Inferior parietal cortex (tissue), 1 donor: Measurements from ENCODE around the gene TUBB2B.
"Not testable (repeated sequence)": the region's sequence is repeated elsewhere in the genome, so short reads cannot be mapped to it uniquely, and the experiment has no call there.

Experiments
- DNase-seq: peaks from one replicate; pipeline ENCODE4 v3.0.0-alpha.2; 2016; ENCODE audit errors: extremely low spot score

TUBB2B gene

GRCh38 chr6:3258201-3258600 lies 30.7 kb upstream of the TUBB2B start:
- DNase-seq = no peak

- DNase-seq = no peak
These were observed 26.1 kb upstream of the TUBB2B start for GRCh38 chr6:3253597-3253961.

GRCh38 chr6:3252861-3253596 lies 25.6 kb upstream of the TUBB2B start:
- DNase-seq = no peak

GRCh38 chr6:3252369-3252768 lies 24.9 kb upstream of the TUBB2B start:
- no peak for DNase-seq

- DNase-seq = peak; percentile 91
These were observed 24.2 kb upstream of the TUBB2B start for GRCh38 chr6:3251462-3252314.

GRCh38 chr6:3250231-3250675 lies 22.8 kb upstream of the TUBB2B start:
- DNase-seq = no peak

- no peak for DNase-seq
These were observed 22.4 kb upstream of the TUBB2B start for GRCh38 chr6:3249821-3250220.

- DNase-seq = peak; percentile 88
These were observed 20.0 kb upstream of the TUBB2B start for GRCh38 chr6:3247255-3248146.

- DNase-seq = no peak
These were observed 17.8 kb upstream of the TUBB2B start for GRCh38 chr6:3245216-3245615.

- not testable (repeated sequence) for DNase-seq
These were observed 17.3 kb upstream of the TUBB2B start for GRCh38 chr6:3244832-3245161.

GRCh38 chr6:3244003-3244831 lies 16.8 kb upstream of the TUBB2B start:
- no peak for DNase-seq

- DNase-seq = no peak
These were observed 15.3 kb upstream of the TUBB2B start for GRCh38 chr6:3242768-3243167.

GRCh38 chr6:3241745-3242144 lies 14.3 kb upstream of the TUBB2B start:
- not testable (repeated sequence) for DNase-seq

GRCh38 chr6:3240595-3240994 lies 13.1 kb upstream of the TUBB2B start:
- no peak for DNase-seq

GRCh38 chr6:3239110-3239830 lies 11.8 kb upstream of the TUBB2B start:
- DNase-seq = no peak

GRCh38 chr6:3237761-3238662 lies 10.6 kb upstream of the TUBB2B start:
- DNase-seq = no peak

GRCh38 chr6:3236005-3236404 lies 8.6 kb upstream of the TUBB2B start:
- no peak for DNase-seq

GRCh38 chr6:3235486-3235885 lies 8.0 kb upstream of the TUBB2B start:
- no peak for DNase-seq

- DNase-seq = no peak
These were observed 6.5 kb upstream of the TUBB2B start for GRCh38 chr6:3233904-3234303.

- DNase-seq = no peak
These were observed 5.9 kb upstream of the TUBB2B start for GRCh38 chr6:3233321-3233720.
